Panc1 (cell line): ENCODE data around the gene ITGBL1. TPM values are rescaled to one million over a fixed set of nuclear protein-coding genes. Genes with fewer than 3 reads are reported as not detected.

Source experiments
- ATAC-seq: fragments of 200-7000 bp; cut with Tn5 transposase; 2 replicates; pipeline ENCODE4 v1.9.1; 2020; ENCODE audit warnings: mild to moderate bottlenecking, moderate library complexity
- BruUV-seq: library from RNA; stranded (reverse); fragments of 400-500 nt; replicated peaks from 2 replicates; lab custom pipeline; 2021; lab: Mats Ljungman, UMichigan
- CTCF ChIA-PET: fragments of 300-600 bp; sonication (Branson Sonifier 250); formaldehyde crosslinking; loops from one replicate; lab custom pipeline; 2022; ENCODE audit warnings: antibody characterized with exemption; lab: Charles Lee
- POLR2A ChIA-PET: fragments of 300-600 bp; sonication (Branson Sonifier 250); formaldehyde crosslinking; loops from one replicate; lab custom pipeline; 2022; ENCODE audit warnings: antibody characterized with exemption; lab: Charles Lee
- DNase-seq: peaks from one replicate; pipeline ENCODE4 v3.0.0-alpha.2; 2010; ENCODE audit warnings: low read depth, low spot score
- H3K27ac ChIP-seq: 2 replicates; pipeline ENCODE4 v1.5.1; 2011; ENCODE audit warnings: mild to moderate bottlenecking, low read length, inconsistent platforms
- H3K27me3 ChIP-seq: fragments of 200-500 bp; sonication (Bioruptor generic); 2 replicates; pipeline ENCODE4 v1.6.0; 2014; ENCODE audit warnings: low read length, inconsistent platforms; ENCODE audit not compliant: control insufficient read depth, insufficient read depth
- H3K36me3 ChIP-seq: fragments of 200-500 bp; sonication (Bioruptor generic); 2 replicates; pipeline ENCODE4 v1.5.1; 2014; ENCODE audit warnings: inconsistent platforms, mild to moderate bottlenecking, low read length, moderate library complexity; ENCODE audit not compliant: control insufficient read depth, insufficient read depth
- H3K4me1 ChIP-seq: 2 replicates; pipeline ENCODE4 v1.5.1; 2011; ENCODE audit warnings: inconsistent platforms, mild to moderate bottlenecking, low read length, moderate library complexity; ENCODE audit not compliant: control insufficient read depth, insufficient read depth
- H3K4me3 ChIP-seq, 2 experiments: 2 replicates each; pipeline ENCODE4 v1.5.1; 2011 to 2012; ENCODE audit warnings: low read depth in 2 of 2, low read length in 2 of 2, mild to moderate bottlenecking in 2 of 2, inconsistent platforms in 1 of 2, moderate library complexity in 1 of 2
- H3K9me3 ChIP-seq: fragments of 200-500 bp; sonication (Bioruptor generic); 2 replicates; pipeline ENCODE4 v1.5.1; 2014; ENCODE audit warnings: low read depth, mild to moderate bottlenecking, inconsistent platforms, low read length, moderate library complexity; ENCODE audit not compliant: control insufficient read depth, insufficient read depth
- POLR2AphosphoS5 ChIP-seq: IDR thresholded peaks from 2 replicates; pipeline ENCODE4 v1.6.1; 2012; ENCODE audit warnings: mild to moderate bottlenecking, low read depth, low read length, moderate library complexity
- REST ChIP-seq, 2 experiments: IDR thresholded peaks; 2 replicates each; pipeline ENCODE4 v1.6.1; 2011 to 2012; ENCODE audit warnings: low read depth in 2 of 2, control low read depth in 1 of 2, low read length in 1 of 2, mild to moderate bottlenecking in 1 of 2, moderate library complexity in 1 of 2; ENCODE audit not compliant: insufficient read depth in 1 of 2
- SIN3A ChIP-seq: IDR thresholded peaks from 2 replicates; pipeline ENCODE4 v1.6.1; 2012; ENCODE audit warnings: low read depth, mild to moderate bottlenecking, low read length, moderate library complexity, borderline replicate concordance; ENCODE audit not compliant: insufficient read depth
- TCF7L2 ChIP-seq: IDR thresholded peaks from 2 replicates; pipeline ENCODE4 v1.6.1; 2011; ENCODE audit warnings: mild to moderate bottlenecking, low read depth, low read length, inconsistent platforms
- in situ Hi-C: cut with HindIII; loops from 2 replicates; pipeline ENCODE4 v1.10.0; 2016; ENCODE audit warnings: low sequenced_read_pairs, low pct_unique_long_range_greater_than_20kb
- intact Hi-C: fragments of 100-400 bp; cut with micrococcal nuclease; formaldehyde crosslinking; loops from one replicate; pipeline ENCODE4 v1.10.0; 2022; ENCODE audit not compliant: unreplicated experiment
- total RNA-seq: library from RNA; stranded (reverse); gene quantifications from one replicate; pipeline ENCODE4 v1.2.1, GENCODE V29; 2021; ENCODE audit not compliant: unreplicated experiment
- TF ChIP-seq, protein P1 (sequence below): fragments of 450-650 bp; IDR thresholded peaks from 2 replicates; pipeline ENCODE4 v1.5.1; 2017; ENCODE audit warnings: mild to moderate bottlenecking

The ITGBL1 gene
- total RNA-seq, 1 experiment from 2014 or later = 14.3 TPM

- TF ChIP-seq TCF7L2 = no peak
- in situ Hi-C loops (no loop called here), intact Hi-C loops (no loop called here)
- ChIA-PET CTCF (no interaction called here), POLR2A (no interaction called here)
- Histone ChIP-seq H3K4me3 (peak overlapping the region; percentile 13 to 56), H3K9me3 (no peaks in the 10 kb centered on the region), H3K27me3 (no peaks in the 10 kb centered on the region), H3K4me1 (peaks cover 14% of the 10 kb centered on the region), H3K27ac (peak overlapping the region; percentile 82), H3K36me3 (no peaks in the 10 kb centered on the region)
- DNase-seq (no peak), ATAC-seq (peak; percentile 62)
- no TSS peak for BruUV-seq
Measured at GRCh38 chr13:101627556-101627943, 175.1 kb downstream of the ITGBL1 start.

DNA sequence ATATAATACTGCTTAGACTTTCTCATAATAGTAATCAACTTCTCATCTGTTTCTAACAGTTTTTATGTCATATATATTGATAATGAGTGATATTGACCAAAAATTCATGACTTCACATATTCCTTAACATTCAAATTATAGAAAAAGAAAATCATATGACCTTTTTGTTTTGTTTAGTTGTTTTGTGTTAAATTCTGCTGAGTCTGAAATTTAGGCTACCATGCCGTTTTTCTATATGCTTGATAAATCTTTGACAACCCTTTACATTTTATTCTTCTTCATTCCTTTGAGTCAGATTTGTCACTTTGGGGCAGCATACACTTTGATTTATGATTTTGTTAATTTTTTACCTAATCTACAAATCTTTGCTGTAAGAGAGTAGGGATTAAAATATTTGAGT lies 176.4 kb downstream of the ITGBL1 start:
- no peaks in the 10 kb centered on the region for H3K36me3 ChIP-seq
- H3K27me3 ChIP-seq = no peaks in the 10 kb centered on the region
- TF ChIP-seq, protein P1, sequence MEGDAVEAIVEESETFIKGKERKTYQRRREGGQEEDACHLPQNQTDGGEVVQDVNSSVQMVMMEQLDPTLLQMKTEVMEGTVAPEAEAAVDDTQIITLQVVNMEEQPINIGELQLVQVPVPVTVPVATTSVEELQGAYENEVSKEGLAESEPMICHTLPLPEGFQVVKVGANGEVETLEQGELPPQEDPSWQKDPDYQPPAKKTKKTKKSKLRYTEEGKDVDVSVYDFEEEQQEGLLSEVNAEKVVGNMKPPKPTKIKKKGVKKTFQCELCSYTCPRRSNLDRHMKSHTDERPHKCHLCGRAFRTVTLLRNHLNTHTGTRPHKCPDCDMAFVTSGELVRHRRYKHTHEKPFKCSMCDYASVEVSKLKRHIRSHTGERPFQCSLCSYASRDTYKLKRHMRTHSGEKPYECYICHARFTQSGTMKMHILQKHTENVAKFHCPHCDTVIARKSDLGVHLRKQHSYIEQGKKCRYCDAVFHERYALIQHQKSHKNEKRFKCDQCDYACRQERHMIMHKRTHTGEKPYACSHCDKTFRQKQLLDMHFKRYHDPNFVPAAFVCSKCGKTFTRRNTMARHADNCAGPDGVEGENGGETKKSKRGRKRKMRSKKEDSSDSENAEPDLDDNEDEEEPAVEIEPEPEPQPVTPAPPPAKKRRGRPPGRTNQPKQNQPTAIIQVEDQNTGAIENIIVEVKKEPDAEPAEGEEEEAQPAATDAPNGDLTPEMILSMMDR = no peak
- TF ChIP-seq TCF7L2 = no peak
- H3K4me1 ChIP-seq = peaks cover 8% of the 10 kb centered on the region
- POLR2A ChIA-PET = no interaction called here
- no peaks in the 10 kb centered on the region for H3K9me3 ChIP-seq
- H3K4me3 ChIP-seq = no peak overlapping the region
- in situ Hi-C loops (no loop called here), intact Hi-C loops (no loop called here)
- CTCF ChIA-PET = no interaction called here
- no TSS peak for BruUV-seq
- no peak for ATAC-seq
- no peak overlapping the region for H3K27ac ChIP-seq
- DNase-seq = no peak

DNA sequence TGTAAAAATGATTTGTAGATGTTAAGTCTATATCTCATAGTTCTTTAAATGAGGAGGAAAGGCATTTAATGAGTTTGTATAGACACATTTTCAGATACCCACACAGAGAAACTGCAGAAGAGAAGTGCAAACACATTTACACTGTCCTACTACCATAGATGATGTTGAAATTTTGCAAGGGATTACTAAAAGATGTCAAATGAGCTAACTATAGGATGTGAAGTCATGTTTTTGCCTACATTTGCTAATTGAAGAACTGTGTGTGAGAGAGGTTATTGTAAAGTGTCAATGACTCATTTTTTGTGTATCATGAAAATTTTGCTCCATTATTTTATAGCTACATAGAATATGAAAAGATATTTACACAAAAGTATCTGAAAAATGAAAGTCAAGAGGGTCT lies 178.9 kb downstream of the ITGBL1 start:
- in situ Hi-C loops = no loop called here
- no peak for ATAC-seq

More for the DNA sequence above, 178.9 kb downstream of the ITGBL1 start:
- ChIA-PET CTCF (no interaction called here), POLR2A (no interaction called here)
- TF ChIP-seq SIN3A = no peak
- no peak for TF ChIP-seq REST (IDR thresholded peaks at IDR 0.05; ENCODE audit: insufficient read depth in 1 of 2, low read depth in 2 of 2, low read length in 1 of 2)
- TF ChIP-seq POLR2AphosphoS5 = no peak
- TF ChIP-seq TCF7L2 = no peak
- TF ChIP-seq, protein P1 = no peak
- H3K27me3 ChIP-seq = no peaks in the 10 kb centered on the region
- no peak overlapping the region for H3K27ac ChIP-seq
- BruUV-seq = no TSS peak
- no peak overlapping the region for H3K4me3 ChIP-seq
- H3K9me3 ChIP-seq = no peaks in the 10 kb centered on the region
- no peak for DNase-seq
- no peaks in the 10 kb centered on the region for H3K36me3 ChIP-seq
- H3K4me1 ChIP-seq = no peaks in the 10 kb centered on the region; the same call in 1 of the 2 replicates
- intact Hi-C loops = no loop called here
